CD4-positive, alpha-beta memory T cell (primary cell): ENCODE measurements around the gene ISX. TPM values are rescaled to one million over a fixed set of nuclear protein-coding genes. Genes with fewer than 3 reads are reported as not detected.

Experiments used
- CTCF ChIA-PET: fragments of 350-600 bp; sonication (Branson Sonifier 250); formaldehyde crosslinking; loops from one replicate; lab custom pipeline; 2021; ENCODE audit warnings: inconsistent platforms; ENCODE audit not compliant: partially characterized antibody; lab: Charles Lee
- POLR2A ChIA-PET: fragments of 350-600 bp; sonication (Branson Sonifier 250); formaldehyde crosslinking; loops from one replicate; lab custom pipeline; 2021; ENCODE audit not compliant: partially characterized antibody; lab: Charles Lee
- DNase-seq, 5 donors: peaks; one replicate each; pipeline versions ENCODE4 v3.0.0 to v3.0.0-alpha.2; 2020 to 2022; ENCODE audit warnings: mixed read lengths in 1 of 5
- H3K27ac ChIP-seq: one replicate; pipeline ENCODE4 v1.7.0; 2013; ENCODE audit warnings: low read depth, low read length
- H3K27me3 ChIP-seq: 2 replicates; pipeline ENCODE4 v1.7.0; 2013; ENCODE audit warnings: mild to moderate bottlenecking, low read length, moderate library complexity; ENCODE audit not compliant: insufficient read depth
- H3K36me3 ChIP-seq: 2 replicates; pipeline ENCODE4 v1.7.0; 2013; ENCODE audit warnings: mild to moderate bottlenecking, low read length, moderate library complexity; ENCODE audit not compliant: insufficient read depth
- H3K4me1 ChIP-seq: 2 replicates; pipeline ENCODE4 v1.7.0; 2013; ENCODE audit warnings: mild to moderate bottlenecking, low read length, moderate library complexity; ENCODE audit not compliant: insufficient read depth
- H3K4me3 ChIP-seq, 2 donors: one replicate each; pipeline ENCODE4 v1.7.0; 2013; ENCODE audit warnings: low read length in 2 of 2, mild to moderate bottlenecking in 1 of 2
- H3K9me3 ChIP-seq, 2 donors: one replicate each; pipeline ENCODE4 v1.7.0; 2013; ENCODE audit warnings: low read length in 2 of 2, control low read depth in 1 of 2; ENCODE audit not compliant: control insufficient read depth in 1 of 2
- H3K27ac Mint-ChIP-seq, 7 donors: one replicate each; pipeline ENCODE4 v1.8.0; 2020 to 2021; ENCODE audit warnings: mixed read lengths in 7 of 7, mild to moderate bottlenecking in 6 of 7, inconsistent platforms in 3 of 7, moderate library complexity in 3 of 7
- H3K27me3 Mint-ChIP-seq, 2 donors: one replicate each; pipeline ENCODE4 v1.8.0; 2020 to 2021; ENCODE audit warnings: mixed read lengths in 2 of 2
- H3K36me3 Mint-ChIP-seq, 2 donors: one replicate each; pipeline ENCODE4 v1.8.0; 2020 to 2021; ENCODE audit warnings: mixed read lengths in 2 of 2, inconsistent platforms in 1 of 2, mild to moderate bottlenecking in 1 of 2
- H3K4me1 Mint-ChIP-seq, 4 donors: one replicate each; pipeline ENCODE4 v1.8.0; 2020 to 2021; ENCODE audit warnings: mixed read lengths in 4 of 4, mild to moderate bottlenecking in 1 of 4
- H3K4me3 Mint-ChIP-seq, 8 donors: one replicate each; pipeline ENCODE4 v1.8.0; 2020 to 2021; ENCODE audit warnings: mixed read lengths in 8 of 8, mild to moderate bottlenecking in 7 of 8, moderate library complexity in 6 of 8, inconsistent platforms in 3 of 8
- H3K9me3 Mint-ChIP-seq, 8 donors: one replicate each; pipeline ENCODE4 v1.8.0; 2020 to 2021; ENCODE audit warnings: mixed read lengths in 8 of 8, mild to moderate bottlenecking in 5 of 8, inconsistent platforms in 3 of 8, moderate library complexity in 1 of 8
- intact Hi-C: fragments of 100-400 bp; cut with micrococcal nuclease; formaldehyde crosslinking; loops from one replicate; pipeline ENCODE4 v1.15.1; 2023
- polyA plus RNA-seq, 2 donors: library from polyadenylated mRNA; unstranded; fragments of 300-500 nt; fragmentation: Illumina TruSeq; gene quantifications; one replicate each; pipeline ENCODE4 v1.2.3, GENCODE V29; 2021
- total RNA-seq, 2 experiments: library from RNA; stranded (reverse); gene quantifications; one replicate each; pipeline ENCODE4 v1.2.3, GENCODE V29; 2021

Gene ISX
- total and polyA plus RNA-seq, 4 experiments from 2014 or later = not detected

DNA sequence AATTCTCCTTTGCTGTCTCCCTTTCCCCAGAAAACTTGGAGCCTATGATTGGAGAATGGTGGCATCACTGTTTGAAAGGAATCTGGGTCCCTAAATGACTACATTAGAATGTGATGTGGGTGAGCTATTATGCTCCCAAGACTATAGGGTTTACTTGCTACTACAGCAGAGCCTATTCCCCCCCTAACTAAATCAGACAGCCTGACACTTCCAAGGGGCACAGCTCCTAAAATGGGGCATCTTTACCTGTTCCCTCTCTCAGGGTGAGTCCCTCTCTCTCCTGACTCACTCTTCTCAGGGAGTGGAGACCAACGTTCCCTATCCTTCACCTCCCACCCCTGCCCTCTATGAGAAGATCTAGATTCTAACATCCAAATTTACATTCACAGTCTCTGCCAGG, 775 bp upstream of the ISX start:
- POLR2A ChIA-PET = no interaction called here
- H3K9me3 ChIP-seq = no peaks in the 10 kb centered on the region
- intact Hi-C loops = no loop called here

DNA sequence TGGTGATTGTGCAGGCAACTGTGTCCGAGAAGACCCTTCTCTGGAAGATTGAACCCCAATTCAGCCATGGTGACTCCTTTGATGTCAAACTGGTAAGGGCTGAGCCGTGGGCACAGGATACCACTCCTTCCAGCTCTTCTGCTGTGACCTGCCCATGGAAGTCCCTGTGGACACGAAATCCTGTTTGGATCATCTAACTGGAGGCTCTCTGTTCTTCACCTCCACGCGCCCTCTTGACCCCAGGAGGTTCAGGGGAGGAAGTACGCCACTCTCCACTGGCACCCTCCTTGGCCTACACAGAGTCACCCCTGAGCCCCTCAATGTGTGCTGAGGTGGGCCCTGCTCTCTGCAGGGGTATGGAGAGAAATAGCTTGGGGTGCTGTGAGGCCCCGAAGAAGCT, 810 bp downstream of the ISX start:
- no peak for DNase-seq
- Histone ChIP-seq H3K27ac (no peak overlapping the region), H3K9me3 (no peaks in the 10 kb centered on the region), H3K36me3 (no peaks in the 10 kb centered on the region), H3K4me1 (no peaks in the 10 kb centered on the region), H3K27me3 (no peaks in the 10 kb centered on the region), H3K4me3 (no peak overlapping the region)
- ChIA-PET POLR2A (no interaction called here), CTCF (no interaction called here)
- Mint-ChIP-seq H3K4me1 (no peaks in the 10 kb centered on the region), H3K36me3 (no peaks in the 10 kb centered on the region), H3K9me3 (peaks cover 0 to 3% (median 0%) of the 10 kb centered on the region in 8 donors), H3K4me3 (no peak overlapping the region), H3K27ac (no peak overlapping the region), H3K27me3 (peaks cover 0 to 1% of the 10 kb centered on the region in 2 donors)
- intact Hi-C loops = no loop called here

More for the DNA sequence above, 775 bp upstream of the ISX start:
- H3K4me1 Mint-ChIP-seq = no peaks in the 10 kb centered on the region
- H3K9me3 Mint-ChIP-seq = peaks cover 0 to 3% (median 0%) of the 10 kb centered on the region in 8 donors
- no peaks in the 10 kb centered on the region for H3K36me3 Mint-ChIP-seq
- Histone ChIP-seq H3K36me3 (no peaks in the 10 kb centered on the region), H3K4me1 (no peaks in the 10 kb centered on the region), H3K27ac (no peak overlapping the region), H3K4me3 (no peak overlapping the region), H3K27me3 (no peaks in the 10 kb centered on the region)
- no peak for DNase-seq
- CTCF ChIA-PET = no interaction called here
- no peak overlapping the region for H3K4me3 Mint-ChIP-seq
- H3K27ac Mint-ChIP-seq = peak overlapping the region in 1 of 7 donors; percentile 57
- H3K27me3 Mint-ChIP-seq = peaks cover 0 to 2% of the 10 kb centered on the region in 2 donors

DNA sequence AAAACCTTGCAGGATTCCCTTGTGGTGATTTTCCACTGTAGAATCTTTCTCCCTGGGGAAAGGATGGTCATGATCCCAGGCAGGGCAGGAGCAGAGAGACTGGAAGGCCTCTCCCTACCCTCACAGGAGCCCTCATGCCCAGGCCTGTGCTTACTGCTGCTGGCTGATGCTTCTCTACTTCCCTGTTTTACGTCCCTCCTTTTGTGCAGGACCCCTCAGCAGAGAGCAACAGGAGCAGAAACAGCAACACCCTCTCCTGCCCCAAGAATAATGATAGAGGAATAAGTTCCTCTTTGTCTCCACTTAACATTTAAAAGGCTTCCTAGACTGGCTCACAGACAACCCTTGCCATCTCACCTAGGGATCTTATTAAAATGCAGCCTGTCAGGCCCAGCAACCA, 3.6 kb downstream of the ISX start:
- Histone ChIP-seq H3K27ac (no peak overlapping the region), H3K4me1 (no peaks in the 10 kb centered on the region), H3K27me3 (no peaks in the 10 kb centered on the region), H3K36me3 (no peaks in the 10 kb centered on the region), H3K4me3 (no peak overlapping the region), H3K9me3 (no peaks in the 10 kb centered on the region)
- Mint-ChIP-seq H3K9me3 (peaks cover 0 to 3% (median 0%) of the 10 kb centered on the region in 8 donors), H3K36me3 (no peaks in the 10 kb centered on the region), H3K27me3 (peaks cover 0 to 1% of the 10 kb centered on the region in 2 donors), H3K4me3 (no peak overlapping the region), H3K27ac (no peak overlapping the region), H3K4me1 (no peaks in the 10 kb centered on the region)
- DNase-seq = no peak
- ChIA-PET CTCF (no interaction called here), POLR2A (no interaction called here)
- intact Hi-C loops = no loop called here

DNA sequence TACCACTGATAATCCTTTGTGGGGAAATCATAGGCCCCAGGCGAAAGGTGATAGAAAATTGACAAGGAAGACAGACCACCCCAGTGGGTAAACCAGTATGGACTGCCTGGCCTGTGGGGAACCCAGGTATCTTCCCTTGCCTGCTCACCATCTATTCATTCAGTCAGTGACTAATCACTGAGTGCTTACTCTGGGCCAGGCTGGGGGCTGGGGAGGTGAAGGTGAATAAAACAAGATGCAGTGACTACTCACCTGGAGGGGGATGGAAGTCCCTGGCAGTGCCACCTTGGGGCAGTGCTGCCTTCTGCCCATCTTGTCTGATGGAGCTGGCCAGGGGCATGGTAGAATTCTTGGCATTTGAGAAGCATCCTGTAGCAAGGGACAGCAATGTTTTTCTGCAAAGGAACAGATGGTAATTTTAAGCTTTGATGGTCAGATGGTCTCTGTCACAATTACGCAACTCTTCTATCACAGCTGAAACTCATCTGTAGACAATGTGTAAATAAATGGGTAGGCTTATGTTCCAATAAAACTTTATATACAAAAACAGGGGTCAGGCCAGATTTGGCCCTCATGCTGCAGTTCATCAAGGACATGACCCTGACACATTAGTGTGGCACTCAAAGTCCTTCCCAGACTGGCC, 4.6 kb downstream of the ISX start:
- POLR2A ChIA-PET = no interaction called here
- DNase-seq = no peak
- no peaks in the 10 kb centered on the region for H3K4me1 ChIP-seq
- Mint-ChIP-seq H3K4me3 (no peak overlapping the region), H3K27ac (no peak overlapping the region), H3K9me3 (peaks cover 0 to 2% (median 0%) of the 10 kb centered on the region in 8 donors), H3K36me3 (no peaks in the 10 kb centered on the region), H3K4me1 (peaks cover 0 to 2% (median 0%) of the 10 kb centered on the region in 4 donors), H3K27me3 (peaks cover 0 to 1% of the 10 kb centered on the region in 2 donors)
- intact Hi-C loops = no loop called here
- H3K27me3 ChIP-seq = no peaks in the 10 kb centered on the region
- no peaks in the 10 kb centered on the region for H3K36me3 ChIP-seq
- CTCF ChIA-PET = no interaction called here
- no peak overlapping the region for H3K4me3 ChIP-seq
- H3K9me3 ChIP-seq = no peaks in the 10 kb centered on the region
- H3K27ac ChIP-seq = no peak overlapping the region

DNA sequence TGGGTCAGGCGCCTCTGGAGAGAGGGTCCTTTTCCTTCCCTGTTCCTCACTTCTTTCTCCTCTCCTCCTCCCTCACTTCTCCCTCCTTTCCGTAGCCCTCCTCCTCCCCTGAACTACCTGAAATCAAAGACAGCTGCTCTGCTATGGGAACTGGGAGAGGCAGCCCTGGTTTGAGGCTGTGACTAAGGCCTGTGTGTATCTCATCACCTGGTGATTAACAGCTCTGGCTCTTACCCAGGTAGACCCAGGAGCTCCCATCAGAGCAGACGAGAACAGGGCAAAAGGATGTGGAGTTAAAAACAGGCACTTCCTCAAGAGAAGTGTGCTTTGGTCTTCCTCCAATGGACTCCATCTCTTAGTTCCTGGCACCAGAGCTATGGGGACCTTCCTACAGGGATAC, 5.8 kb downstream of the ISX start:
- Mint-ChIP-seq H3K9me3 (peaks cover 0 to 2% (median 0%) of the 10 kb centered on the region in 8 donors), H3K4me1 (peaks cover 0 to 2% (median 0%) of the 10 kb centered on the region in 4 donors), H3K27ac (no peak overlapping the region), H3K36me3 (no peaks in the 10 kb centered on the region), H3K4me3 (no peak overlapping the region), H3K27me3 (peaks cover 0 to 1% of the 10 kb centered on the region in 2 donors)
- DNase-seq = no peak
- no peaks in the 10 kb centered on the region for H3K36me3 ChIP-seq
- no peaks in the 10 kb centered on the region for H3K27me3 ChIP-seq
- ChIA-PET POLR2A (no interaction called here), CTCF (no interaction called here)
- H3K4me1 ChIP-seq = no peaks in the 10 kb centered on the region
- H3K9me3 ChIP-seq = no peaks in the 10 kb centered on the region
- H3K27ac ChIP-seq = no peak overlapping the region
- no peak overlapping the region for H3K4me3 ChIP-seq
- intact Hi-C loops = no loop called here

DNA sequence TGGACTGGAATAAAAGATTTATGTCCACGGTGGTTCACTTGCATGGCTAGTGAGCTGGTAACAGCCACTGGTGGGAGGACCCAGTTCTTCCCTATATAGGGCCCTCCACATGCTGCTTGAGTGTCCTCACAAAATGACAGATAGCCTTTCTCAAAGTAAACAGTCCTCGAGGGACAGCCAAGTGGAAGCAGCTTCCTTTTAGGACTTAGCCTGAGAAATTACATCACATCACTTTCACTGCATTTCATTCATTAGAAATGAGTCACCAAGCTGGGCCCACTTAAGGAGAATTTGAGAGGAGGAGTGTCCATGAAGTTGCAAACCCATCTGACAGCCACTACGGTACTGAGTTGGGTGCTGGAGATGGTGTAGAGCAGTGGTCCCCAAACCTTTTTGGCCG, 7.0 kb downstream of the ISX start:
- Mint-ChIP-seq H3K4me1 (peaks cover 0 to 2% (median 0%) of the 10 kb centered on the region in 4 donors), H3K36me3 (no peaks in the 10 kb centered on the region), H3K9me3 (peaks cover 0 to 2% (median 0%) of the 10 kb centered on the region in 8 donors), H3K27me3 (peaks cover 3 to 5% of the 10 kb centered on the region in 2 donors), H3K4me3 (no peak overlapping the region), H3K27ac (no peak overlapping the region)
- CTCF ChIA-PET = no interaction called here
- H3K36me3 ChIP-seq = no peaks in the 10 kb centered on the region
- H3K27me3 ChIP-seq = no peaks in the 10 kb centered on the region
- intact Hi-C loops = no loop called here
- no peak overlapping the region for H3K4me3 ChIP-seq
- DNase-seq = no peak
- H3K4me1 ChIP-seq = no peaks in the 10 kb centered on the region
- POLR2A ChIA-PET = no interaction called here
- H3K9me3 ChIP-seq = no peaks in the 10 kb centered on the region
- H3K27ac ChIP-seq = no peak overlapping the region

DNA sequence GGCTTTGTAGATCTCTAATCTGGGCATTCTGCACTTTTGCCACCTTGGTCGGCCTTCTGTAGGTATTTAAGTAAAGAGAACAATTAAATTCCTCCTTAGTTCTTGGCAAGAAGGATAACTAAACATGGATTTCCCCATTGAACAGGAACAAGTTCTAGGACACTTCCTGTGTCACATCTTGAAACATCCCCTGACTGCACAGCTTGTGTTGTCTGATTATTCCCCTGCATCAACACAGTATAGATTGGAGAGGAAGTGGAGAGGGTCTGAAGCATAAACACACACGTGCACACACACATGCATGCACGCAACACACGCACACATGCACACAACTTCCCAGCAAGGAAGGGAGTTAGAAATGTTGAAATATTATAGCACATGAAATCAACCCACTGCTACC, 8.6 kb downstream of the ISX start:
- intact Hi-C loops = no loop called here
- Mint-ChIP-seq H3K4me3 (no peak overlapping the region), H3K36me3 (no peaks in the 10 kb centered on the region), H3K4me1 (peaks cover 0 to 2% (median 0%) of the 10 kb centered on the region in 4 donors), H3K27me3 (peaks cover 5% of the 10 kb centered on the region in 2 donors), H3K9me3 (peaks cover 0 to 2% (median 0%) of the 10 kb centered on the region in 8 donors), H3K27ac (no peak overlapping the region)
- Histone ChIP-seq H3K4me1 (no peaks in the 10 kb centered on the region), H3K4me3 (no peak overlapping the region), H3K9me3 (no peaks in the 10 kb centered on the region), H3K36me3 (no peaks in the 10 kb centered on the region), H3K27me3 (no peaks in the 10 kb centered on the region), H3K27ac (no peak overlapping the region)
- DNase-seq = no peak
- ChIA-PET POLR2A (no interaction called here), CTCF (no interaction called here)
